WTC11 (cell line): ENCODE data around the gene RNASEL. TPM values are rescaled to one million over a fixed set of nuclear protein-coding genes. Genes with fewer than 3 reads are reported as not detected.
A peak's percentile ranks its signal among the peaks of the same experiment; 100 is the strongest.

ENCODE experiments used
- ATAC-seq: fragments of 200-7000 bp; cut with Tn5 transposase; 2 replicates; pipeline ENCODE4 v1.10.0; 2021; ENCODE audit warnings: mild to moderate bottlenecking, moderate library complexity
- CTCF ChIA-PET: fragments of 300-600 bp; sonication (Branson Sonifier 250); formaldehyde crosslinking; loops from one replicate; lab custom pipeline; 2021; ENCODE audit warnings: antibody characterized with exemption; lab: Charles Lee
- POLR2A ChIA-PET: fragments of 350-600 bp; sonication (Branson Sonifier 250); formaldehyde crosslinking; loops from one replicate; lab custom pipeline; 2021; ENCODE audit warnings: antibody characterized with exemption; lab: Charles Lee
- DNase-seq: peaks from one replicate; pipeline ENCODE4 v3.0.0; 2021; ENCODE audit warnings: low spot score
- H3K27ac Mint-ChIP-seq: 2 replicates; pipeline ENCODE4 v1.8.0; 2021; ENCODE audit warnings: mixed read lengths
- H3K27me3 Mint-ChIP-seq: 2 replicates; pipeline ENCODE4 v1.8.0; 2021; ENCODE audit warnings: low read depth, mild to moderate bottlenecking, moderate library complexity, mixed read lengths
- H3K36me3 Mint-ChIP-seq: 2 replicates; pipeline ENCODE4 v1.8.0; 2021; ENCODE audit warnings: mixed read lengths
- H3K4me1 Mint-ChIP-seq: 2 replicates; pipeline ENCODE4 v1.8.0; 2022; ENCODE audit warnings: mixed read lengths
- H3K4me3 Mint-ChIP-seq: 2 replicates; pipeline ENCODE4 v1.8.0; 2021; ENCODE audit warnings: mild to moderate bottlenecking, moderate library complexity, mixed read lengths
- H3K9me3 Mint-ChIP-seq: 2 replicates; pipeline ENCODE4 v1.8.0; 2021; ENCODE audit warnings: mixed read lengths
- IRF2 ChIP-seq: sonication (generic); formaldehyde crosslinking; IDR thresholded peaks from 2 replicates; pipeline ENCODE4 v1.8.0; 2022; ENCODE audit warnings: low read depth, missing genetic modification reagents, borderline replicate concordance
- KAT7 ChIP-seq: sonication (generic); formaldehyde crosslinking; IDR thresholded peaks from 2 replicates; pipeline ENCODE4 v1.8.1; 2023; ENCODE audit warnings: missing genetic modification reagents, mild to moderate bottlenecking, borderline replicate concordance
- PRRX2 ChIP-seq: fragments of 250-450 bp; sonication (Bioruptor Pico); IDR thresholded peaks from 2 replicates; pipeline ENCODE4 v1.8.0; 2021; ENCODE audit warnings: mild to moderate bottlenecking
- TCF7 ChIP-seq: sonication (generic); formaldehyde crosslinking; IDR thresholded peaks from 2 replicates; pipeline ENCODE4 v1.8.0; 2022; ENCODE audit warnings: mild to moderate bottlenecking, low read depth, missing genetic modification reagents, moderate library complexity
- ZNF138 ChIP-seq: sonication (generic); formaldehyde crosslinking; conservative IDR thresholded peaks from 2 replicates; pipeline ENCODE4 v1.8.1; 2022; ENCODE audit warnings: mild to moderate bottlenecking, moderate library complexity, missing genetic modification reagents
- total RNA-seq: library from RNA; stranded (reverse); gene quantifications from 3 replicates; pipeline ENCODE4 v1.2.3, GENCODE V29; 2021
- TF ChIP-seq, protein P1 (sequence below): sonication (generic); formaldehyde crosslinking; IDR thresholded peaks from 2 replicates; pipeline ENCODE4 v1.8.0; 2022; ENCODE audit warnings: mild to moderate bottlenecking, missing genetic modification reagents
- TF ChIP-seq, protein P2 (sequence below): sonication (generic); formaldehyde crosslinking; IDR thresholded peaks from 2 replicates; pipeline ENCODE4 v1.8.1; 2023; ENCODE audit warnings: mild to moderate bottlenecking, moderate library complexity, missing genetic modification reagents
- TF ChIP-seq, protein P3 (sequence below): fragments of 250-450 bp; sonication (Bioruptor Pico); IDR thresholded peaks from 2 replicates; pipeline ENCODE4 v1.9.0; 2021; ENCODE audit warnings: mild to moderate bottlenecking
- TF ChIP-seq, protein P4 (sequence below): sonication (generic); formaldehyde crosslinking; IDR thresholded peaks from 2 replicates; pipeline ENCODE4 v1.8.1; 2022; ENCODE audit warnings: mild to moderate bottlenecking, missing genetic modification reagents, moderate library complexity, borderline replicate concordance
- TF ChIP-seq, protein P5 (sequence below): sonication (generic); formaldehyde crosslinking; IDR thresholded peaks from 2 replicates; pipeline ENCODE4 v1.8.1; 2023; ENCODE audit warnings: mild to moderate bottlenecking, missing genetic modification reagents, moderate library complexity
- TF ChIP-seq, protein P6 (sequence below): sonication (generic); formaldehyde crosslinking; IDR thresholded peaks from 2 replicates; pipeline ENCODE4 v1.8.0; 2022; ENCODE audit warnings: missing genetic modification reagents

RNASEL gene
- total RNA-seq, 1 experiment from 2014 or later: 0.77 TPM

DNA sequence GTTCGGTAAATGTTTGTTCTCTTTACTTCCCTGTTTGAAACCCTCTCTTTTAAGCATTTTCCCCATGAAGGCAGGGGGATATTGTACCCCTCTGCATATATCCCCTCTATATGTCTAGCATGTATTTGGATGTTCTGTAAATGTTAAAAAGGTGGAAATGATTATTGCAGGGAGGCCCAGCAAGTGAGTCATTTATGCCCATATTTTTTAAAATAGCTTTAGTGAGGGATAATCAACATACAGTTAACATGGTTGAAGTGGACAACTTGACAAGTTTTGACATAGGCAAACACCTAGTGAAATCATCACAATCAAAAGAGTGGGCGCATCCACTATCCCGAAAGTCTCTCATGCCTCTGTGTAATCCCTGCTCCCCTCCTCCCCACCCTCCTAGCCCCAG is 36.0 kb upstream of the RNASEL start (continued):
- TF ChIP-seq, protein P1, sequence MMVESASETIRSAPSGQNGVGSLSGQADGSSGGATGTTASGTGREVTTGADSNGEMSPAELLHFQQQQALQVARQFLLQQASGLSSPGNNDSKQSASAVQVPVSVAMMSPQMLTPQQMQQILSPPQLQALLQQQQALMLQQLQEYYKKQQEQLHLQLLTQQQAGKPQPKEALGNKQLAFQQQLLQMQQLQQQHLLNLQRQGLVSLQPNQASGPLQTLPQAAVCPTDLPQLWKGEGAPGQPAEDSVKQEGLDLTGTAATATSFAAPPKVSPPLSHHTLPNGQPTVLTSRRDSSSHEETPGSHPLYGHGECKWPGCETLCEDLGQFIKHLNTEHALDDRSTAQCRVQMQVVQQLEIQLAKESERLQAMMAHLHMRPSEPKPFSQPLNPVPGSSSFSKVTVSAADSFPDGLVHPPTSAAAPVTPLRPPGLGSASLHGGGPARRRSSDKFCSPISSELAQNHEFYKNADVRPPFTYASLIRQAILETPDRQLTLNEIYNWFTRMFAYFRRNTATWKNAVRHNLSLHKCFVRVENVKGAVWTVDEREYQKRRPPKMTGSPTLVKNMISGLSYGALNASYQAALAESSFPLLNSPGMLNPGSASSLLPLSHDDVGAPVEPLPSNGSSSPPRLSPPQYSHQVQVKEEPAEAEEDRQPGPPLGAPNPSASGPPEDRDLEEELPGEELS (CRISPR knock-in tag): no peak

DNA sequence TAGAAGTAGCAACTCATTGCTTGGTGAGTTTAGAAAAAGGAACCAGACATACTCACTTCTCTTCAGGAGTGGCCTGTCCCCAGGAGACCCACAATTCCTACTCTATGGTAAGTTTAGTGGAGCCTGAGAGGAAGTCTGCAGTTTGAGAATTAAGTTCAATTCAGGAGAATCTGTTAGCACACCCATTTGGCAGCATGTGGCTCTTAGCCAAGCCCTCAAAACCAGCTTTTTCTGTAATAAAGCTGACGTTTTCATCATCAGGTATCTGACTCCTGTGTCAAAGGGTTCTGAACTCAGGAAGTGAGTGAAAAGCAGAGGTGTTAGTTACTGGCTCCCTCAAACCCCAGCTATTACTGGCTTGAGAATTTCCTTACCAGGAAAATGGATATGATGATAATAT is 35.5 kb upstream of the RNASEL start:
- Mint-ChIP-seq H3K36me3 (no peaks in the 10 kb centered on the region), H3K4me1 (peaks cover 28% of the 10 kb centered on the region), H3K27ac (no peak overlapping the region), H3K9me3 (peaks cover 9% of the 10 kb centered on the region), H3K4me3 (no peak overlapping the region), H3K27me3 (no peaks in the 10 kb centered on the region)
- ChIA-PET POLR2A (no interaction called here), CTCF (interaction anchor here (0.5 to 2.1 kb wide), 3 partner anchors 25 to 415 kb away, joined by 3 to 10 read pairs (median 3); no protein-coding TSS in a partner anchor)
- TF ChIP-seq PRRX2 (CRISPR knock-in tag) (no peak), IRF2 (CRISPR knock-in tag) (no peak), KAT7 (CRISPR knock-in tag) (no peak)
- TF ChIP-seq, protein P2, sequence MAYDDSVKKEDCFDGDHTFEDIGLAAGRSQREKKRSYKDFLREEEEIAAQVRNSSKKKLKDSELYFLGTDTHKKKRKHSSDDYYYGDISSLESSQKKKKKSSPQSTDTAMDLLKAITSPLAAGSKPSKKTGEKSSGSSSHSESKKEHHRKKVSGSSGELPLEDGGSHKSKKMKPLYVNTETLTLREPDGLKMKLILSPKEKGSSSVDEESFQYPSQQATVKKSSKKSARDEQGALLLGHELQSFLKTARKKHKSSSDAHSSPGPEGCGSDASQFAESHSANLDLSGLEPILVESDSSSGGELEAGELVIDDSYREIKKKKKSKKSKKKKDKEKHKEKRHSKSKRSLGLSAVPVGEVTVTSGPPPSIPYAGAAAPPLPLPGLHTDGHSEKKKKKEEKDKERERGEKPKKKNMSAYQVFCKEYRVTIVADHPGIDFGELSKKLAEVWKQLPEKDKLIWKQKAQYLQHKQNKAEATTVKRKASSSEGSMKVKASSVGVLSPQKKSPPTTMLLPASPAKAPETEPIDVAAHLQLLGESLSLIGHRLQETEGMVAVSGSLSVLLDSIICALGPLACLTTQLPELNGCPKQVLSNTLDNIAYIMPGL (CRISPR knock-in tag): no peak
- TF ChIP-seq, protein P3, sequence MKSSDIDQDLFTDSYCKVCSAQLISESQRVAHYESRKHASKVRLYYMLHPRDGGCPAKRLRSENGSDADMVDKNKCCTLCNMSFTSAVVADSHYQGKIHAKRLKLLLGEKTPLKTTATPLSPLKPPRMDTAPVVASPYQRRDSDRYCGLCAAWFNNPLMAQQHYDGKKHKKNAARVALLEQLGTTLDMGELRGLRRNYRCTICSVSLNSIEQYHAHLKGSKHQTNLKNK (CRISPR knock-in tag): no peak
- TF ChIP-seq, protein P4, sequence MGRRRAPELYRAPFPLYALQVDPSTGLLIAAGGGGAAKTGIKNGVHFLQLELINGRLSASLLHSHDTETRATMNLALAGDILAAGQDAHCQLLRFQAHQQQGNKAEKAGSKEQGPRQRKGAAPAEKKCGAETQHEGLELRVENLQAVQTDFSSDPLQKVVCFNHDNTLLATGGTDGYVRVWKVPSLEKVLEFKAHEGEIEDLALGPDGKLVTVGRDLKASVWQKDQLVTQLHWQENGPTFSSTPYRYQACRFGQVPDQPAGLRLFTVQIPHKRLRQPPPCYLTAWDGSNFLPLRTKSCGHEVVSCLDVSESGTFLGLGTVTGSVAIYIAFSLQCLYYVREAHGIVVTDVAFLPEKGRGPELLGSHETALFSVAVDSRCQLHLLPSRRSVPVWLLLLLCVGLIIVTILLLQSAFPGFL (CRISPR knock-in tag): no peak
- DNase-seq (no peak), ATAC-seq (no peak)

DNA sequence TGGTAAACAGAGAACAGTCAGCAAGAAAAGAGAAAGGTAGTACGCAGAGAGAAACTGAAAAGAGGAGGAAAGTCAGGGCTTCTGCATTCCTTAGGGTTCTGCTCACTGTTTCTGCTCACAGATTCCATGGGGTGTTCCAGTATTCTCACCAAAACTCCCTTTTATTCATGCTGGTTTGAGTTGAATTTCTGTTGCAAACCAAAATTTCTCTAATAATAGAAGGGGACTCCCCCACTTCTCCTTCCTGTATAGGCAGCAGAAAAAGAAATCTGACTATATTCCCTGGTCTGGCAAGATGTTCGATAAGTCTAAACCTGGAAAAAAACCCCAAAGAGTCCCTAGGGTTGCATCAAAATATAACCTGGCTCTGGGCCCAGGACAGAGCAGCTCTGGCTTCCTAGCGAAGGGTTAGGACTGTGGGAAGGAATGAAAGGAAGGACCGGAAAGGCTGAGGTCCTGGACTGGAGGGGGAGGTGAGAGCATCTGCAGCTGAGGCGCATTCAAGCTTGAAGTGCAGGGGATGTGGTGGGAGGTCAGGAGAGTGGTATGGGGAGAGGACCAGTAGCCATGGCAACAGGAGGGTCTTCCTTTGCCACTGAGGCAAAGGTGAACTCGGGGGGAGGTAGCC is 34.0 kb upstream of the RNASEL start:
- Mint-ChIP-seq H3K9me3 (peaks cover 9% of the 10 kb centered on the region), H3K36me3 (no peaks in the 10 kb centered on the region), H3K27ac (no peak overlapping the region), H3K4me3 (no peak overlapping the region), H3K27me3 (peaks cover 9% of the 10 kb centered on the region), H3K4me1 (peaks cover 32% of the 10 kb centered on the region)
- ChIA-PET CTCF (interaction anchor here (1.5 to 2.1 kb wide), 2 partner anchors 25 to 160 kb away, joined by 3 to 10 read pairs; no protein-coding TSS in a partner anchor), POLR2A (interaction anchor here (0.9 to 1.3 kb wide), 2 partner anchors 8 to 77 kb away, joined by 3 read pairs; no protein-coding TSS in a partner anchor)
- DNase-seq: no peak
- TF ChIP-seq ZNF138: no peak
- no peak for TF ChIP-seq TCF7
- TF ChIP-seq, protein P5, sequence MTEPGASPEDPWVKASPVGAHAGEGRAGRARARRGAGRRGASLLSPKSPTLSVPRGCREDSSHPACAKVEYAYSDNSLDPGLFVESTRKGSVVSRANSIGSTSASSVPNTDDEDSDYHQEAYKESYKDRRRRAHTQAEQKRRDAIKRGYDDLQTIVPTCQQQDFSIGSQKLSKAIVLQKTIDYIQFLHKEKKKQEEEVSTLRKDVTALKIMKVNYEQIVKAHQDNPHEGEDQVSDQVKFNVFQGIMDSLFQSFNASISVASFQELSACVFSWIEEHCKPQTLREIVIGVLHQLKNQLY (CRISPR knock-in tag): no peak
- TF ChIP-seq, protein P6, sequence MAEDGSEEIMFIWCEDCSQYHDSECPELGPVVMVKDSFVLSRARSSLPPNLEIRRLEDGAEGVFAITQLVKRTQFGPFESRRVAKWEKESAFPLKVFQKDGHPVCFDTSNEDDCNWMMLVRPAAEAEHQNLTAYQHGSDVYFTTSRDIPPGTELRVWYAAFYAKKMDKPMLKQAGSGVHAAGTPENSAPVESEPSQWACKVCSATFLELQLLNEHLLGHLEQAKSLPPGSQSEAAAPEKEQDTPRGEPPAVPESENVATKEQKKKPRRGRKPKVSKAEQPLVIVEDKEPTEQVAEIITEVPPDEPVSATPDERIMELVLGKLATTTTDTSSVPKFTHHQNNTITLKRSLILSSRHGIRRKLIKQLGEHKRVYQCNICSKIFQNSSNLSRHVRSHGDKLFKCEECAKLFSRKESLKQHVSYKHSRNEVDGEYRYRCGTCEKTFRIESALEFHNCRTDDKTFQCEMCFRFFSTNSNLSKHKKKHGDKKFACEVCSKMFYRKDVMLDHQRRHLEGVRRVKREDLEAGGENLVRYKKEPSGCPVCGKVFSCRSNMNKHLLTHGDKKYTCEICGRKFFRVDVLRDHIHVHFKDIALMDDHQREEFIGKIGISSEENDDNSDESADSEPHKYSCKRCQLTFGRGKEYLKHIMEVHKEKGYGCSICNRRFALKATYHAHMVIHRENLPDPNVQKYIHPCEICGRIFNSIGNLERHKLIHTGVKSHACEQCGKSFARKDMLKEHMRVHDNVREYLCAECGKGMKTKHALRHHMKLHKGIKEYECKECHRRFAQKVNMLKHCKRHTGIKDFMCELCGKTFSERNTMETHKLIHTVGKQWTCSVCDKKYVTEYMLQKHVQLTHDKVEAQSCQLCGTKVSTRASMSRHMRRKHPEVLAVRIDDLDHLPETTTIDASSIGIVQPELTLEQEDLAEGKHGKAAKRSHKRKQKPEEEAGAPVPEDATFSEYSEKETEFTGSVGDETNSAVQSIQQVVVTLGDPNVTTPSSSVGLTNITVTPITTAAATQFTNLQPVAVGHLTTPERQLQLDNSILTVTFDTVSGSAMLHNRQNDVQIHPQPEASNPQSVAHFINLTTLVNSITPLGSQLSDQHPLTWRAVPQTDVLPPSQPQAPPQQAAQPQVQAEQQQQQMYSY: peak; percentile 83
- peak; percentile 50 for ATAC-seq
